HG03521 (cell line): ENCODE measurements around the gene APBA2.

Experiments used
- ATAC-seq: cut with Tn5 transposase; IDR thresholded peaks from one replicate; pipeline ENCODE4 v1.9.1; 2021; ENCODE audit warnings: mild to moderate bottlenecking, moderate library complexity; ENCODE audit not compliant: unreplicated experiment

APBA2 gene

DNA sequence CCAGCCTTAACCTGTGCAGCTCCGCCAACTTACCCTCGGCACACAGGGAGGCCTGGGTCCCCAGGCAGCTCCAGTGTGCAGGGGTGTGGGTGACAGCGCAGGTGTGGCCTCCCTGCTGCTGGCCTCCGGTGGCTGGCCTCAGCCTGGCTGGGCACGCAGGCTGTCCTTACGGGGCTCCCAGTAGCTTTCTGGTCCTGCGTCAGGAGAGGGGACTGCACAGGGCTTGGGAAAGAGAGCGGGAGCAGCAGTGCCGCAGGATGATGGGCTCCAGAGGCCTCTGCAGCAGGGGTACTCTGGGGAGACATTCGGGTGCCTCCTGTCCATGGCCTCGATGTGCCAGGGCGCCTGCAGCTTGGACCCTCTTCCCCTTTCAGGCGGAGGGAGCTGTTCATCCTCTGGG, 9.4 kb downstream of the APBA2 start:
- no peak for ATAC-seq

DNA sequence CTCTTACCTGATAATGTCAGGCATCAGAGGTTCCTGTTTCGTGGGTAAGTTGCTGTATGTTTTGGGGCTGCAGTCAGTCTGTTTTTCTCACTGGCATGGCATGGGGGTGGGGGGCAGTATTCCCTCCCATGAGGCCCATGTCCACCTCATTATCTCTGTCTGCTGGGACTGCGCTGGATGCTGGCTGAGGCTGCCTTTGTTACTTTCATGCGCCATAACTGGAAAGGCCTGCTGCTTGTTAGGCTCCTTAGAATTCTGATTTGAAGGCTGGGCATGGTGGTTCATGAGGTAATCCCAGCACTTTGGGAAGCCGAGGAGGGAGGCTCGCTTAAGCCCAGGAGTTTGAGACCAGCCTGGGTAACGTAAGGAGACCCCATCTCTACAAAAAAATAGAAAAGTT, 9.8 kb downstream of the APBA2 start:
- ATAC-seq, result no peak

DNA sequence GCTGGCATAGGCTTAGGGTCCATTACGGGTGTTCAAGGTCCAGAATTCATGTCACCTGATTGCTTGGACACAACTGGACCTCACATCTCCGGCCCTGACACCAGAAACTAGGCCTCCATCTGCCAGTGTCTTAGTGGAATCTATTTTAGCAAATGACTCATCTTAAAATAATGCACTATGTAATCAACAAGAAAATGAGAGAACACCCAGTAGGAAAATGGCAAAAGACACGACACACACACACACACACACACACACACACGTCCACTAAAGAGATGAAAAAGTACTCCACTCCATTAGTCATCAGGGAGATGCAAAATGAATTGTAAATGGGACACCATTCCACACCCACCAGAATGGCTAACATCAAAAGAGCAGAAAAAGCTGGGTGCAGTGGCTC, 11.2 kb downstream of the APBA2 start:
- no peak for ATAC-seq

DNA sequence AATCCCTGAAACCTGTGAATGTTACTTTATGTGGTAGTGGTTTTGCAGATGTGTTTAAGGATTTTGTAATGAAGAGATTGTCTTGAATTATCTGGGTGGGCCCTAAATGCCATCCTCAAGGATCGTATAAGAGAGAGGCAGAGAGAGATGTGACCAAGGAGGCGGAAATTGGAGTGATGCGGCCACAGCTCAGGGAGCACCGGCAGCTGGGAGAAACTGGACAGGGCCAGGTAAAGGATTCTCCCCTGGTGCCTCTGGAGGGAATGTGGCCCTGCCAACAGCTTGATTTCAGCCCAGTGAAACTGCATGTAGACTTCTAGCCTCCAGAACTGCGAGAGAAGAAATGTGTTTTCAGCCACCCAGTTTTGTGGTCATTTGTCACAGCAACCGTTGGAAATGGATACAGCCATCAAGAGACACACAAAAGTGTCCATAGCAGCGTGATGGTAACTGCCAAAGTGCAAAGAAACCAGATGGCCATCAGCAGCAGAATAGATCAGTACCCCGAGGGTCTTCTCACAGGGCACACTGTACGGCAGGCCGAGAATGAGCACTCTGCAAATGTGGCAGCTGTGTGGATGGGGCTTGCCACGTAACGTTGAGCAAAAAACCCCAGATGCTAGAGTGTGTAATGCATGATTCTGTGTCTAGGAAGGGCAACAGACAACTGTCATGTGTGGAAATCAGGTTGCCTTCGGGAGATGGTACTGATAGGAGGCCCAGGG, 12.2 kb downstream of the APBA2 start:
- no peak for ATAC-seq

DNA sequence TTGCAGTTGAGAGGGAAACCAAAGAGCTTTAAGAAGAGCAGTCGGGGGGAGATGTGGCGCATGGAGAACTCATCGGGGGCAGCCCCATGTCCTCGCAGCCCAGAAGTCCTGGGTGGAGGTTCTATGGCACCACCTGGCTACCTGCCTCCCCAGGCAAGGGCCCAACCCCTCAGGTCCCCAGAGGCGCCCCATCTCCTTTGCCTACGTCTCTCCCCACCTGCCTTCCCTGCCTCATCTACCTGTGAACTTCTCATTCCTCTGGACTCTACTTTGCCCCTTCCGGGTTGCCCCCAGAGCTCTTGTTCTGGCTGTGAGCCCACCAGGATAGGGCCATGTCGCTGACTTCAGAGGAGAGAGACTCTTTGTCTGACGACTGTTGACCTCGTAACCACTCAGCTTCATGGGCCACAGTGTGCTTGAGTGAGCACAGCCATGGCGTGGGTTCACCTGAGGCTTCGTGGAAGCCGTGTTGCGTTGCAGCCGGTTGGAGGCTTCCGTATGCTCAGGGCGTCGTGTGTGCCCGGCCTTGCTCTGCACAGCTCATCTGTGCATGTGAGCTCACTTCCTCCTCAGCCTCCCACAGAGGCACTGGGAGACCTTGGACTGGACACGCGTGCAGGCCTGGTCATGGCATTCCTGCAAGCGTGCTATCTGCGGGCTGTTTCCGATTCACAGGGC, 13.4 kb downstream of the APBA2 start:
- no peak for ATAC-seq

DNA sequence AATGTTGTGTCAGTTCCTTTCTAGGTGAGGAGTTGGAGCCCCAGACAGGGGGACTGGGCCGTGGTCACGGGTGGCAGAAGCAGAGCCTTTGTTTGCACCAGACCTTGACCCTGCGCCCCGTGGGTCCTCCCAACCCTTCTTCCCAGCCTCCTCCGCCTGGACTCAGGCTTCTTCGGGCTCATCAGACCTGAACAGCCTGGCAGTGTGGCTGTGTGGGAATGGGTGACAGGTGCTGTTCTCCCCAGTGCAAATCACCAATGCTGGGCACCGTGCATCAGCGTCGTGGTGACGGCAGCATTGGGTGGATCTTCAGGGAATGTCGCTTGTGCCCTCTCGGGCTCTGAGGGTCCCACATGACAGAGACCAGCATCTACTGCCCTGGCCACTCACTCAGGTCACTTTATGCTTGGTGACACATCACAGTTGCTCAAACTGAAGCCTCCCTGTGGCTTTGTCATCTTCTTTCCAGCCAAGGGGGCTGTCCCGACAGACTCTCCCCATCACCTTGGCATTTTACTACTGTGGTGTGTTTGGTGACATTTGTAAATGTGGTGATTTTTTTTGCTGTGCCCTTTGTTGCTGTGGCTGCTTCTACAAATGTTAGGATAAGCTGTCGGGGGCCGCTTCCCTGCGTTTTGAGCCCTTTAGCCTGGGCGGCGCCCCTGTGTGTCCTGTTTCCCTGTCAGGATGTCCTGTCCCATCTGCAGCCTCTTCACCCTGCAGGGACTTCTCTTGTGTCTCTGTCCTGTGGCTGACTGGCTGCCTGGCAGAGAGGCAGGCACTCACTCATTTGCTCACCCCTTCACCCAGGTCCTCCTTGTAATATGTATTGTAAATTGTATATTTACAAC, 14.5 kb downstream of the APBA2 start:
- no peak for ATAC-seq

DNA sequence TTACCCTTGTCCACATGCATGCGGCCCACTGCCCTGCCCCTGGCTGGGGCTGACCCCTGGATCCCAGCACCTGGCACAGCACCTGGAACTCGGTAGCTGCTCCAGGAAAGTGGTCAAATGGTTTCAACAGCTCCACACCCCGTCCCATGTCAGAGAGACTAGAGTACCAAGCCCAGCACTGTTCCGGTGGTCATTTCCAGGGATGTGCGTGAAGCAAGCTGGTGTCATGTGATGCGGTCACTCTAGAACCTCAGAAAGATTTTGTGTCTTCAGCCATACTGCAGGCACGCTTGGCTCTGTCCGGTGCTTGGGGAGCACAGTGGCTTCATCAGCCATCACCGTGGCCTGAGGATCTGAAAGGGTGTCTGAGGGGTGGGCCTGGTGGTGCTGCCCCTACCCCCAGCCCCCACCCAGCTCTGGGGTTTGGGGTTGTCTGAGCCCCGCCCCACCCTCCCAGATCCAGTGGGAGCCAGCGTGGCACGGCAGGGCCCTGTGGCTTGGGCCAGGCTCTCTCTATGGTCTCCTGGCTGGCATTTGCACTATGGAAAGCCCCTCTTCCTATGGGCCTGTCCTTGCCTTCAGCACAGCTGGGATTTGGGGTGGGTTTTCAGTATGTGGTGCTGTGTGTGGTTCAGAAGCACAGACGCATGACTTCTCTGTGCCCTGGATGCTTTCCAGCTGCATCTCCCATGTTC, 15.3 kb downstream of the APBA2 start:
- ATAC-seq, result no peak

DNA sequence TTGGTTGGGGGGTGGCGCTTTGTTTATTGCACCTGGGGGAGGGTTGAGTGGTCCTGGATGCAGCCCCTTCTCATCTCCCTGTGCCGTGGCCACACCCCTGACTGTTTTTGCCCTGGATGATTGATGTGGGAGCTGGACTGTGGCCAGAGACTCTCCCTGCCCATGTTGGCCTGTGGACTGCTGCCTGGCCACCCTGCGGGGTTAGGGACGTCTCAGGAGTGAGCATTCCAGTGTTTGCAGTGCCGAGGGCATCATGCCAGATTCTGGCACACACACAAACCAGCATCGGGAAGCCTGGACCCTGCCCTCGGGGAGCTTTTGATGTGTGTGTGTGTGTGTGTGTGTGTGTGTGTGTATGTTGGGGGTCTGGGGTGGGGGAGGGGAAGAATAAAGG, 15.8 kb downstream of the APBA2 start:
- ATAC-seq, result no peak

DNA sequence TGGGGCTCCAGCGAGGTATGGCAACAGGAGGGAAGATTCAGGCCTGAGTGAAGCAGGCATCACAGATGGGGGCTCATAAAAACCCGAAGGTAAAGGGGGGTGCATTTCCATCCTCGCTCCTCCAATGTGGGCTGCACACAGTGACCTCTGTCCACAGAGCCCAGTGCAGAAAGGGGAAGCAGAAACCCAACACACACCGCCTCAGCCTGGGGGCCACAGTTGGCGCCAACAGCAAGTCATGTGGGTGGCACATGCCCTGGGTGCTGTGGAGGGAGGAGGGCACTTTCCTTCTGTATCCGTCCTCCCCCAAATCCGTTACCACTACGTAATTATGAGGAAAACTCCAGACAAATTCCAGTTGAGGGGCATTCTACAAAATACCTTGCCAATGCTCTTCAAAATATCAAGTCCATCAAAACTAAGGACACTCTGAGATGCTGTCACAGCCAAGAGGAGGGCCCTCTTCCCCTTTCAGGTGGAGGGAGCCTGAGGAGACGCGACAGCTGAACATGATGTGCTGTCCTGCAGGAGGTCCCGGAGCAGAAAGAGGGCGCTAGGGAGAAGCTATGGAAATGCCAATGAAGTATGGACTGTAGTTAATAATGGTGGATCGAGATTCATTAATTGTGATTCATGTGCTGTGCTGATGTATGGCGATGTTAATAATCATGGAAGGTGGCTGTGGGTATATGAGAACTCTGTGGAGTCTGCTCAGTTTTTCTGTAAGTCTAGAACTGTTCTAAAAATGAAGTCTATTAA, 16.4 kb downstream of the APBA2 start:
- no peak for ATAC-seq

DNA sequence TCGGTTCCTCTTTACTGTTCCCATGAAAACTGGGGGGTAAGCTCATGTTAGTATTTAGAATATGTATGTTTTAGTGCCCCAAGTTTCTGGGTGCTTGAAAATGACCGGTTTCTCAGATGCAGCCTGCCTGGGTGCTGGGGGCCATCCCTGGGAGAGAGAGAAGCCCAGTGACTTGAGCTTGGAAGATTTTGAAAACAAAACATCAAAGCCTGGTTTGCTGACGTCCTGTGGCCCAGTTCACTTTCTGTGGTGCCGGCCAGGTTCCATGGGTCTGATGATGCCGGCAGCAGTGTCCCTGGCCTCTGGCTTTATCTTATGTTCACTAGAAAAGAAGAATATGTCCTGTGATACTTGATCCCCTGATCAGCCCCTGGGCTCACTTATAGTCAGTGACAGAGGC, 17.1 kb downstream of the APBA2 start:
- no peak for ATAC-seq

DNA sequence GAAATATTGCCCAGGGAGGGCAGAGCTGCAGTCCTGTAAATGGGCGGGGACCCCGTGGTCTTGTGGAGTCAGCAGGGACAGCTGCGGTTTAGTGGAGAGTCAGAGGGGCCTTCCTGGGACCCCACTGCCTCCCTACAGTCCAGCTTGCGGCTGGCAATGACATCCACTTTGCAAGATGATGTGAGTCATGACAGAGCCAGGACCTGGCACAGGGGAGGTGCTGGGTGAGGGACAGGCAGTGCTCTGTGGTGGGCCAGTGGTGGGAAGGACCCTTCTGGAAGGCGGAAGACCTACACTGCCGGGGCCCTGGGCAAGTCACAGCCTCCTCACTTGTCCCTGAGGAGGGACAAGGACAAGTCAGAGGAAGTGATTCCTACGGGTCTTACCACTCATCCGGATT, 17.8 kb downstream of the APBA2 start:
- no peak for ATAC-seq

DNA sequence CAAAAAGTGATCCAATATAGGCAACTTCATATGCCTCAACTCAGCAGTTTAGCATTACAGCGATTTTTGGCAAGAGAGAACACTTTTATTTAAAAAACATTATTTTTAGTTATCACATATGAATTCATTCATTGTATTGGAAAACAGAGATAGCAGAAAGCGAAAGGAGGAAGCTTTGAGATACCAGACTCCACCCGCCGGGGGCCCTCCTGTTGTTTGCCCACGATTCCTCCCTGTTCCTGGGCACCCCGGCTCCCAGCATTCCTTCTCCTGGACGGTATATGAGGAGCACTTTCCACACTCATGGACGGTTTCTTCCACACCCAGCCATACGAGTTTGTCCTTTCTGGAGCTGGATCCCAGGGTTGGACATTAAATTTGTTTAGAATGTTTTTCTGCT, 18.2 kb downstream of the APBA2 start:
- no peak for ATAC-seq

DNA sequence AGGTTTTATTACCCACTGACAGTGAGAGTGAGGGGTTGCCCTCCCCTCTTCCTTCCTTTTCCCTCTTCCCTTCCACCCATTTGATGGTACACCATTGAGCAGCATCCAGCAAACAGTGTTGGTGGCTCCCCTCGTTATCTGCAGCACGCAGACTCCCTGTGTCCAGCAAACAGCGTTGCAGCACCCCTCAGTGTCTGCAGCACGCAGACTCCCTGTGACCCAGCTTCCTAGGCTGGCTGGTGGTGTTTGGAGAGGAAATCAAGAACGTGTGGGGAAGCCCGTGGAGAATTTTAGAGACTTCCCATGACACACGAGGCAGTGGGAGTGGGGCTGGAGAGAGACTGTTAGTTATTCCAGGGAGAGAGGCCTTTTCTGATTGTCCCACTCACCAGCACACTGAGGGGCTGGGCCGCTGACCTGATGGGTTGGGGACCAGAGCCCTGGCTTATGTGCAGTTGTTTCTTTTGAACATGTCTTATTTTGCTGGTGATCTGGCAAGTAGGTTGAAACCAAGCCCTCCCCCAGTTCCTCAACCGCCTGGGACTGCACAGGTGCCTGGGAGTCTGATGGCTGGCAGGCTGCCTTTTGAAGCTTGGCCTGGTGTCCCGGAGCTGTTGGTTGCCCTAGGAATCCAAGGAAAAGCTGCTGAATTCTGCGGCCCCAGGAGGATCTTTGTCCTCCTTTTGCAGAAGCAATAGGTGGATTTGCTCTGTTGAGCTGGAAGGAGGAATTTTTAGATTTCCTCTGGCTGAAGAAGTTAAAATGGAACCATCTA, 19.0 kb downstream of the APBA2 start:
- ATAC-seq, result no peak

DNA sequence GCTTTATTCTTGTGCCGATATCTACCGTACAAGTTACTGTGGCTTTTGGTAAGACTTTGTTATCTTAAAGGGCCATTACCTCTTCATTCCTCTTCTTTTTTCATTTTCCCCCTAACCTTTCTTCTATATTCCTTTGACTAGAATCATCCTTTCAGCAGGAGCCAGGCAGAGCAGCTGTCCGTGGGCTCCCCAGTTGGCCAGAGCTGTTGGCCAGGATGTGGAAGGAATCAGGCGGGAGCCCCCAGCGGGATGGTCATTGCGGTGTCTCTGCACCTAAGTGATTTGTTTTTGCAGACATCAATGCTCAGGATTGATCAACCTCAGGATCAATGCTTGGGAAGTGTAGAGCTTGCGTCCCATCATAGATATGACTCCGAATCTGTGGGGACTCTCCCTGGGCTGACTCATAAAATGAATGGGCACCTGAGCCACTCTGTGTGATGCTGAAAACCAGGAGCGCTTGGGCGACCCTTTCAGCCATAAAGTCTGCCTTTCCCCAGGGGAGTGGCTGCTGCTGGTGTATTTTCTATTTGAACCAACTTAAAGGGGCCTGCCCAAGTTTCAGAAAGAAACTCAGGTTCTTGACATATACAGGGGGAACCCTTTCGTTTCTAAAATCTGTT, 21.7 kb downstream of the APBA2 start:
- ATAC-seq, result no peak

DNA sequence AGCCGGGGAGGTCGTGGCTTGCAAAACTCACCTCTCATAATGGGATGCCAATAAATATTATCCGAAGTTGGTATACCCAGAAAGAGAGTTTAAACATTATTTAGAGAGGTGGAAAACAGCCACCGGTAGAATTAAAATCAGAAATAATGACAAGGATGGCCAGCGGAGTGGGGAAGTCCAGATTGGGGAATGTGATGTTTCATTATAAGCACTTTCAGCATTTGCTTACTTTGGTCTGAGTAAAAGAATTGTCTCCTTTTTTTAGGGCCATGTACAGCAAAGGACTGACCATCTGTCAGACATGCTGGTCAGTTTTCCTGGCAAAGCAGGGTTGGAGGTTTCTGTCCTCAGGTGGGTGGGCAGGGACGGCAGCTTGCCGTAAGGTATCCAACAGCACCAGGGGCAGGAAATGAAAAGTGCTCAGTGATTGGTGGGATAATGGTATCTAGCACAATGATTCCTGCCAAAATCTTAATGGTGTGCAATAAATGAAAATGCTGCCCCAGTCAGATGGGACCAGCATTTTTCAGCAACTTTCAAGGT, 24.3 kb downstream of the APBA2 start:
- ATAC-seq, result no peak

DNA sequence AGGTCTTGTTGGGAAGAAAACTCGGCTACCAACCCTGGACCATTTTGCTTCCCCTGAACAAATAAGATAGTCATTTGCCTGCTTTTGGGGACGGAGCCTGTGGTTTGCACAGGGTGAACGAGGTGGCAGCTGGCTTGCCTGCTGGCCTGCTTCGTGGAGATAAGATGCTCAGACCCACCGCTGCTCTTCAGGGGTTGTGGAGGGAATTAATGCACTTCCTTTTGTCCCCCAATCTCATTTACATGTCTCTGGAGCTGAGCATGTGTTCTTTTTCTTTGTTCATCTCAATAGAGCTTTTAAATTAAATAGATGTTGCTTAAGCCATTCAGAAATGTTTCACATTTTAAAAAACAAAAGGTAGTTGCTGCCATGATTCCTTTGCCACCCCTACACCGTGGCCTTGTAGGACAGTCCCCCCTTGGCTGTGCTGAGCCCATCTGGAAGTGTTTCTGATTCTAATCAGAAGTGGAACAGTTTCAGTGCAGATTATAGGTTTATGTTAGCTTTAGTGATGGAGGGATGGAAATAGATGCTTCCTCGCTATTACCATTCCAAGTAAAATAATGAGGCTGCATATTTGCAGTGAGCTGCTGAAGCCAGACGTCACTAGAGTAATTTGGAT, 25.6 kb downstream of the APBA2 start:
- ATAC-seq, result no peak

DNA sequence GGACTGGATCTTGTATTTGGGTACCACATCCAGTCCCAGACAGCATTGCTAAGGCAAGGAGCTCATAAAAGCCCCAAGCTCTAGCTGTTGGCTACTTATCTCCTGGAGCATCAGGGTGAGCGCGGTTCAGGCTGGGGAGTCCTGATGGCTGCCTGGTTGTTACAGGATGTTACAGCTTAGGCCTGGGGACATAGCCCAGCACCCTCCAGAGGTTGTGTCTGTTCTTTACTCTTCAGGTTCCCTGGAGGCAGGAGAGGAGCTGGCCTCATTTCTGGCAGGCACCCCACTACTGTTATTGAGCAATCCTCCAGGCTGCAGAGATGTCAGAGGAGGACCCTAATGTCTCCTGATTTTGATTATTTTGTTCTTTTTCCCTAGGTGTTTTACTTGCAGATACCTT, 26.6 kb downstream of the APBA2 start:
- ATAC-seq, result no peak

DNA sequence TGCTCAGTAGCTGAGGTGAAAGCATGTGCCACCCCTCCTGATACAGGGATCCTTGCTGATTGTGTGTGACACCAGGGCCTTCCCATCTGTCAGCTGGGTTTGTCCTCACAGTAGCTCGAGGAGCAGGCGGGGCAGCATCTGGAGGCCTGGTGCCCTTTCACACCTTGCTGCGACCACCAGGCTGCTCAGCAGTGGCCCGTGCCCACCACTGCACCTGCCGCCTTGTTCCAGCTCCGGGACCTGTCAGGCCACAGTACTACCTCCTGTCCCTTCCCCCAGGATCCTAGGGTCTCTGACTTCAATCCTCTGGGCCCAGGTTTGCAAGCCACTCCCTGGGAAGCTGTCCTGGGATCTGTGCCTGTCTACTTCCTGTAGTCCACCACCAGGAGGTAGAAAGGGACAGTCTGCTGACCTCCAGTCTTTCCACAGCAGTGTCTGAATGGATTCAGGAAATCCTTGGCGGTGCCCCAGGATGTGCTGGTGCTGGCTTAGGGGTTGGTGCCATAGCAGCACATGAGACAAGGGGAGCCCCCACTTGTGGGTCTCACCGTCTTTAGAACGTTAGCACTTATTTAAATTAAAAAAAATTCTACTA, 27.5 kb downstream of the APBA2 start:
- no peak for ATAC-seq
